Astrocyte (in vitro differentiated cells and primary cell): ENCODE data around the gene STARD8. TPM values are rescaled to one million over a fixed set of nuclear protein-coding genes. Genes with fewer than 3 reads are reported as not detected.

Experiments used
- DNase-seq: peaks from one replicate; pipeline ENCODE4 v3.0.0-alpha.2; 2010; ENCODE audit warnings: low read depth
- FAIRE-seq: peaks from 2 replicates; lab custom pipeline; 2011; peaks lifted over from hg19 to GRCh38; lab: Jason Lieb, UNC
- H2AFZ ChIP-seq: 2 replicates; pipeline ENCODE4 v1.6.0; 2012; ENCODE audit warnings: low read depth, low read length, inconsistent platforms
- H3K27ac ChIP-seq: 2 replicates; pipeline ENCODE4 v1.5.1; 2011; ENCODE audit warnings: low read depth, low read length, inconsistent platforms
- H3K27me3 ChIP-seq: 2 replicates; pipeline ENCODE4 v1.6.0; 2011; ENCODE audit warnings: low read length, inconsistent platforms; ENCODE audit not compliant: insufficient read depth
- H3K36me3 ChIP-seq: 2 replicates; pipeline ENCODE4 v1.5.1; 2011; ENCODE audit warnings: low read length, inconsistent platforms; ENCODE audit not compliant: insufficient read depth
- H3K4me1 ChIP-seq: 2 replicates; pipeline ENCODE4 v1.5.1; 2011; ENCODE audit warnings: low read length, inconsistent platforms; ENCODE audit not compliant: insufficient read depth
- H3K4me2 ChIP-seq: 2 replicates; pipeline ENCODE4 v1.6.0; 2012; ENCODE audit warnings: low read length, inconsistent platforms
- H3K4me3 ChIP-seq: 2 replicates; pipeline ENCODE4 v1.5.1; 2011; ENCODE audit warnings: low read depth, mild to moderate bottlenecking, low read length, inconsistent platforms; ENCODE audit not compliant: insufficient read depth
- H3K79me2 ChIP-seq: 2 replicates; pipeline ENCODE4 v1.6.0; 2012; ENCODE audit warnings: mild to moderate bottlenecking, low read length, inconsistent platforms; ENCODE audit not compliant: insufficient read depth
- H3K9ac ChIP-seq: 2 replicates; pipeline ENCODE4 v1.6.0; 2012; ENCODE audit warnings: mild to moderate bottlenecking, low read length, inconsistent platforms
- H3K9me3 ChIP-seq: 2 replicates; pipeline ENCODE4 v1.5.1; 2012; ENCODE audit warnings: low read depth, mild to moderate bottlenecking, low read length, inconsistent platforms; ENCODE audit not compliant: insufficient read depth
- H4K20me1 ChIP-seq: 2 replicates; pipeline ENCODE4 v1.6.0; 2012; ENCODE audit warnings: low read length, inconsistent platforms; ENCODE audit not compliant: insufficient read depth
- H3K27ac Mint-ChIP-seq: one replicate; pipeline ENCODE4 v1.8.0; 2021; ENCODE audit warnings: mild to moderate bottlenecking, mixed read lengths; ENCODE audit not compliant: unreplicated experiment
- H3K27me3 Mint-ChIP-seq: one replicate; pipeline ENCODE4 v1.8.0; 2021; ENCODE audit warnings: low read depth, mixed read lengths; ENCODE audit not compliant: unreplicated experiment
- H3K36me3 Mint-ChIP-seq: one replicate; pipeline ENCODE4 v1.8.0; 2021; ENCODE audit warnings: low read depth, mixed read lengths; ENCODE audit not compliant: unreplicated experiment
- H3K4me1 Mint-ChIP-seq: one replicate; pipeline ENCODE4 v1.8.0; 2021; ENCODE audit warnings: low read depth, mixed read lengths; ENCODE audit not compliant: unreplicated experiment
- H3K4me3 Mint-ChIP-seq: one replicate; pipeline ENCODE4 v1.8.0; 2021; ENCODE audit warnings: mild to moderate bottlenecking, moderate library complexity, mixed read lengths; ENCODE audit not compliant: unreplicated experiment
- H3K9me3 Mint-ChIP-seq: one replicate; pipeline ENCODE4 v1.8.0; 2021; ENCODE audit warnings: mild to moderate bottlenecking, mixed read lengths; ENCODE audit not compliant: unreplicated experiment
- EZH2 ChIP-seq: IDR thresholded peaks from 2 replicates; pipeline ENCODE4 v1.6.1; 2012; ENCODE audit warnings: mild to moderate bottlenecking, low read length, inconsistent platforms; ENCODE audit not compliant: insufficient read depth
- total RNA-seq: library from RNA; stranded (reverse); gene quantifications from 2 replicates; pipeline ENCODE4 v1.2.1, GENCODE V29; 2021
- TF ChIP-seq, protein P1 (sequence below): IDR thresholded peaks from 2 replicates; pipeline ENCODE4 v1.5.1; 2011; ENCODE audit warnings: low read depth, mild to moderate bottlenecking, inconsistent platforms, low read length, moderate library complexity; ENCODE audit not compliant: insufficient read depth

Gene STARD8
- total RNA-seq, 1 donor from 2014 or later: 1.3 TPM

- Mint-ChIP-seq H3K4me3 (no peak overlapping the region), H3K27ac (no peak overlapping the region), H3K4me1 (no peaks in the 10 kb centered on the region), H3K27me3 (no peaks in the 10 kb centered on the region), H3K36me3 (no peaks in the 10 kb centered on the region), H3K9me3 (peaks cover 9% of the 10 kb centered on the region)
- no peaks in the 10 kb centered on the region for H4K20me1 ChIP-seq
- no peak overlapping the region for H3K27ac ChIP-seq
- no peak overlapping the region for H3K9ac ChIP-seq
- no peaks in the 10 kb centered on the region for H3K79me2 ChIP-seq
- H3K4me3 ChIP-seq: no peak overlapping the region
- H3K4me2 ChIP-seq: no peak overlapping the region
- no peaks in the 10 kb centered on the region for H3K36me3 ChIP-seq
- H3K9me3 ChIP-seq: no peaks in the 10 kb centered on the region
- H3K4me1 ChIP-seq: no peaks in the 10 kb centered on the region
- no peak for DNase-seq
- H3K27me3 ChIP-seq: no peaks in the 10 kb centered on the region
- no peak for TF ChIP-seq EZH2
- TF ChIP-seq, protein P1, sequence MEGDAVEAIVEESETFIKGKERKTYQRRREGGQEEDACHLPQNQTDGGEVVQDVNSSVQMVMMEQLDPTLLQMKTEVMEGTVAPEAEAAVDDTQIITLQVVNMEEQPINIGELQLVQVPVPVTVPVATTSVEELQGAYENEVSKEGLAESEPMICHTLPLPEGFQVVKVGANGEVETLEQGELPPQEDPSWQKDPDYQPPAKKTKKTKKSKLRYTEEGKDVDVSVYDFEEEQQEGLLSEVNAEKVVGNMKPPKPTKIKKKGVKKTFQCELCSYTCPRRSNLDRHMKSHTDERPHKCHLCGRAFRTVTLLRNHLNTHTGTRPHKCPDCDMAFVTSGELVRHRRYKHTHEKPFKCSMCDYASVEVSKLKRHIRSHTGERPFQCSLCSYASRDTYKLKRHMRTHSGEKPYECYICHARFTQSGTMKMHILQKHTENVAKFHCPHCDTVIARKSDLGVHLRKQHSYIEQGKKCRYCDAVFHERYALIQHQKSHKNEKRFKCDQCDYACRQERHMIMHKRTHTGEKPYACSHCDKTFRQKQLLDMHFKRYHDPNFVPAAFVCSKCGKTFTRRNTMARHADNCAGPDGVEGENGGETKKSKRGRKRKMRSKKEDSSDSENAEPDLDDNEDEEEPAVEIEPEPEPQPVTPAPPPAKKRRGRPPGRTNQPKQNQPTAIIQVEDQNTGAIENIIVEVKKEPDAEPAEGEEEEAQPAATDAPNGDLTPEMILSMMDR: no peak
- FAIRE-seq: no peak
- H2AFZ ChIP-seq: no peak overlapping the region
Measured at GRCh38 chrX:68705986-68706385, 58.5 kb downstream of the STARD8 start.

DNA sequence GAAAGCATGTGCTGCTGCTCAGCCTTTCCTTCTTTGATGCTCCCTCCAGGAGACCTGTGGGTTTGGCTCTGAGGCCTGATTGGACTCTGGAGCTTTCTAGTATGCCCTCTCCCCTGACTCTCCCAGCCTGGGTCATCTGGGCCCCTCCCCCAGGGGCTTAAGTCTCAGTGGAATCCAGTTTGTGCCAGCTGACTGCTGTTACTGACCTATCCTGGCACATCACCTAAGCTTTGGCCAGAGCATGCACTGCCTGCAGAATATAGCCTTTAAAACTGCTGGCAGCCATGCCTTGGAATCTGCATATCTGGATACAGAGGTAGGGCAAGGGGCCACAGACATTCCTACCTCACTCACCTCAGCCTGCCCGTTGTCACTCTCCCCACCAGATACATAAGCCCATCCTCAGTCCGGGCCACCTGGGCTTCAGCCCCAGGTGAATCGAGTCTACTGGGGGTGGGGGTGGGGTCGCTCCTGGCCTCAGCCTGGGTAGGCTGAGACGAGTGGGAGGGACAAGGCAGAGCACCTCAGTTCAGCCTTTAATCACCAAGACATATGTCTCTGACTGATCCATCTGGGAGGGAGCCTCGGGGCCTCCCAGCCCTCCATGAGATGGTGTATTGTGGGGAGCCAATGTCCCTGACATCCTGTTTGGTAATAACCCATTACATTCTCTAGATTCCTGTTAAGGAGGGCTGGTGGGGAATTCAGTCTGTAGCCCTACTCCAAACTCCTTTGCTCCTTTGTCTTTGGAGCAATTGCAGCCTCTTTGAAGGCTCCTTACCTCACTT lies 61.2 kb downstream of the STARD8 start:
- no peak overlapping the region for H3K9ac ChIP-seq
- no peak overlapping the region for H3K27ac ChIP-seq
- no peaks in the 10 kb centered on the region for H4K20me1 ChIP-seq
- peaks cover under 1% of the 10 kb centered on the region for H3K27me3 Mint-ChIP-seq
- DNase-seq (peak; percentile 11), FAIRE-seq (peak; percentile 90)
- H3K9me3 Mint-ChIP-seq: peaks cover 9% of the 10 kb centered on the region
- H3K4me2 ChIP-seq: no peak overlapping the region
- H3K79me2 ChIP-seq: no peaks in the 10 kb centered on the region
- no peaks in the 10 kb centered on the region for H3K27me3 ChIP-seq
- no peaks in the 10 kb centered on the region for H3K4me1 ChIP-seq
- H3K4me1 Mint-ChIP-seq: no peaks in the 10 kb centered on the region
- H3K4me3 Mint-ChIP-seq: no peak overlapping the region
- no peak overlapping the region for H3K27ac Mint-ChIP-seq
- TF ChIP-seq, protein P1: no peak
- TF ChIP-seq EZH2: no peak
- H3K9me3 ChIP-seq: no peaks in the 10 kb centered on the region
- no peaks in the 10 kb centered on the region for H3K36me3 ChIP-seq
- no peak overlapping the region for H3K4me3 ChIP-seq
- no peak overlapping the region for H2AFZ ChIP-seq
- no peaks in the 10 kb centered on the region for H3K36me3 Mint-ChIP-seq
